ENCODE data around the gene ANP32E. TPM values are rescaled to one million over a fixed set of nuclear protein-coding genes. Genes with fewer than 3 reads are reported as not detected.
A peak's percentile ranks its signal among the peaks of the same experiment; 100 is the strongest.

Gene ANP32E
- total and polyA plus RNA-seq, 9 of the 15 experiments (the other 6 are each of a cell fraction or from before 2014, with no cell fraction given), result 60.4 to 197 (median 104) TPM

- TF ChIP-seq THAP7 (CRISPR knock-in tag; IDR thresholded peaks at IDR 0.05) (no peak), SNRNP70 (optimal IDR thresholded peaks at IDR 0.05; ENCODE audit: low read depth, low read length) (no peak), ZKSCAN1 (IDR thresholded peaks at IDR 0.05; ENCODE audit: low read depth, low read length) (no peak), STAT5B (CRISPR knock-in tag; IDR thresholded peaks at IDR 0.05) (no peak), TRIM25 (IDR thresholded peaks at IDR 0.05; ENCODE audit: borderline replicate concordance) (peak; percentile 79; the same call in 1 of the 2 replicates), ARNT (IDR thresholded peaks at IDR 0.05) (peak in 1 of 2 experiments; percentile 71; a peak in 3 of 4 replicates), ZBTB9 (CRISPR knock-in tag; IDR thresholded peaks at IDR 0.05) (no peak), ARID3A (IDR thresholded peaks at IDR 0.05; ENCODE audit: borderline replicate concordance, low read depth, low read length) (peak; percentile 68; the same call in 1 of the 2 replicates), TBP (optimal IDR thresholded peaks at IDR 0.05; ENCODE audit: low read depth, low read length) (peak; percentile 99), ZNF79 (CRISPR knock-in tag; IDR thresholded peaks at IDR 0.05; ENCODE audit: low read depth) (no peak), ZFP91 (CRISPR knock-in tag; IDR thresholded peaks at IDR 0.05) (no peak), E2F1 (CRISPR knock-in tag; IDR thresholded peaks at IDR 0.05) (peak; percentile 97), KDM2B (CRISPR knock-in tag; IDR thresholded peaks at IDR 0.05) (no peak), ZFX (CRISPR knock-in tag; IDR thresholded peaks at IDR 0.05) (peak; percentile 49), STAT6 (CRISPR knock-in tag; IDR thresholded peaks at IDR 0.05) (no peak)
Measured at GRCh38 chr1:150235852-150236613, at the start of gene ANP32E (continued).

Data from K562 (cell line).